Vagina (tissue), 2 donors: ENCODE measurements around the gene TLCD4.

Experiments used
- POLR2A ChIP-seq, 2 donors: fragments of 450-650 bp; IDR thresholded peaks; one replicate each; pipeline ENCODE4 v1.6.1; 2017; ENCODE audit warnings: antibody characterized with exemption in 2 of 2, mild to moderate bottlenecking in 2 of 2, moderate library complexity in 2 of 2
- TF ChIP-seq, protein P1 (sequence below), 3 experiments: fragments of 450-650 bp in 2 of 3; fragments of 200-600 bp in 1 of 3; sonication (generic) in 1 of 3; IDR thresholded peaks; one replicate each; pipeline ENCODE4 v1.5.1; 2017 to 2019; ENCODE audit warnings: antibody characterized with exemption in 3 of 3, mild to moderate bottlenecking in 2 of 3, moderate library complexity in 2 of 3

DNA sequence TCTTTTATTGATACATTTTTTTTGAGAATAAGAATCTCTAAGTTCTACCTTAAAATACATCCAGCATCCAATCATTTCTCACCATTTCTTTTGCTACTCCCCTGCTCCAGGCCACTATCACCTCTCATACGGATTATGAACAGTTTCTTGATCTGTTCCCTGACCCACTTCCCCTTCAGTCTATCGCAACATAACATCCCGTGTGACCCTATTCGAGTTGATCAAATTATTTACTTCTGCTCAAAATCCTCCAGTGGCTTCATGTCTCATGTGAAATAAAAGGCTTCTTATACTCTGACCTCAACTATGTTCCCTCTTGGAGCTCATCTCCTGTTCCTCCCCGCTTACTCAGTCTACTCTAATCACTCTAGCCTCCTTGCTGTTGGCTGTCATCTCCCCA, 49.6 kb upstream of the TLCD4 start:
- TF ChIP-seq POLR2A (IDR thresholded peaks at IDR 0.05) = no peak
- TF ChIP-seq, protein P1, sequence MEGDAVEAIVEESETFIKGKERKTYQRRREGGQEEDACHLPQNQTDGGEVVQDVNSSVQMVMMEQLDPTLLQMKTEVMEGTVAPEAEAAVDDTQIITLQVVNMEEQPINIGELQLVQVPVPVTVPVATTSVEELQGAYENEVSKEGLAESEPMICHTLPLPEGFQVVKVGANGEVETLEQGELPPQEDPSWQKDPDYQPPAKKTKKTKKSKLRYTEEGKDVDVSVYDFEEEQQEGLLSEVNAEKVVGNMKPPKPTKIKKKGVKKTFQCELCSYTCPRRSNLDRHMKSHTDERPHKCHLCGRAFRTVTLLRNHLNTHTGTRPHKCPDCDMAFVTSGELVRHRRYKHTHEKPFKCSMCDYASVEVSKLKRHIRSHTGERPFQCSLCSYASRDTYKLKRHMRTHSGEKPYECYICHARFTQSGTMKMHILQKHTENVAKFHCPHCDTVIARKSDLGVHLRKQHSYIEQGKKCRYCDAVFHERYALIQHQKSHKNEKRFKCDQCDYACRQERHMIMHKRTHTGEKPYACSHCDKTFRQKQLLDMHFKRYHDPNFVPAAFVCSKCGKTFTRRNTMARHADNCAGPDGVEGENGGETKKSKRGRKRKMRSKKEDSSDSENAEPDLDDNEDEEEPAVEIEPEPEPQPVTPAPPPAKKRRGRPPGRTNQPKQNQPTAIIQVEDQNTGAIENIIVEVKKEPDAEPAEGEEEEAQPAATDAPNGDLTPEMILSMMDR (IDR thresholded peaks at IDR 0.05) = no peak
